Ovary (tissue), 9 donors: ENCODE data around the gene VCAN. TPM values are rescaled to one million over a fixed set of nuclear protein-coding genes. Genes with fewer than 3 reads are reported as not detected.

Experiments used
- DNase-seq, 5 donors: peaks; one replicate each; pipeline ENCODE4 v3.0.0-alpha.2; 2019 to 2020
- H3K27ac ChIP-seq, 2 donors: fragments of 200-600 bp; one replicate each; pipeline versions ENCODE4 v1.5.1 to v1.8.0; 2019 to 2022
- H3K27me3 ChIP-seq: fragments of 200-600 bp; one replicate; pipeline ENCODE4 v1.8.0; 2022
- H3K36me3 ChIP-seq: fragments of 200-600 bp; sonication (generic); one replicate; pipeline ENCODE4 v1.5.1; 2019
- H3K4me1 ChIP-seq: one replicate; pipeline ENCODE4 v1.8.1; 2013; ENCODE audit warnings: mild to moderate bottlenecking, moderate library complexity; ENCODE audit not compliant: insufficient read depth
- H3K4me3 ChIP-seq: fragments of 200-600 bp; sonication (generic); one replicate; pipeline ENCODE4 v1.5.1; 2017
- H3K9me3 ChIP-seq, 2 donors: fragments of 200-600 bp in 1 of 2; sonication (generic) in 1 of 2; one replicate each; pipeline versions ENCODE4 v1.5.1 to v1.8.1; 2013 to 2019; ENCODE audit warnings: mild to moderate bottlenecking in 1 of 2, moderate library complexity in 1 of 2
- CTCF ChIP-seq, 3 donors: fragments of 450-650 bp in 2 of 3; fragments of 200-600 bp in 1 of 3; IDR thresholded peaks; one replicate each; pipeline versions ENCODE4 v1.5.1 to v1.8.0; 2016 to 2022; ENCODE audit warnings: antibody characterized with exemption in 3 of 3, mild to moderate bottlenecking in 1 of 3
- EP300 ChIP-seq: sonication (generic); formaldehyde crosslinking; IDR thresholded peaks from one replicate; pipeline ENCODE4 v1.6.1; 2017; ENCODE audit warnings: antibody characterized with exemption
- POLR2A ChIP-seq: fragments of 450-650 bp; IDR thresholded peaks from one replicate; pipeline ENCODE4 v1.6.1; 2017; ENCODE audit warnings: antibody characterized with exemption, mild to moderate bottlenecking, moderate library complexity
- WGBS, 3 donors: extraction: QIAGEN DNeasy Blood & Tissue Kit in 1 of 3; methylation state at CpG; one replicate each; pipeline versions ENCODE4 v1.1.5 to v1.1.7; 2013 to 2017; 5-methylcytosine and 5-hydroxymethylcytosine counted together
- intact Hi-C, 4 donors: fragments of 100-400 bp; cut with DNase I; formaldehyde crosslinking; loops; one replicate each; pipeline versions ENCODE4 v1.11.0 to v1.15.1; 2022 to 2023
- polyA plus RNA-seq, 2 donors: library from polyadenylated mRNA; stranded (reverse); fragments of 200-250 nt in 1 of 2; fragments of 350-450 nt in 1 of 2; fragmentation: Illumina TruSeq in 1 of 2; extraction: RNeasy Lipid Tissue Mini Kit (QIAGEN cat#74804) in 1 of 2; gene quantifications; one replicate each; pipeline ENCODE4 v1.2.3, GENCODE V29; 2013 to 2014
- total RNA-seq, 7 donors: library from RNA; depleted of rRNA in 2 of 7; stranded (reverse); fragments of >200 nt in 2 of 7; fragmentation: NEBNext Ultra II Directional in 3 of 7; extraction: Animal tissue kit (Norgen Biotek cat#: 25700) in 3 of 7; gene quantifications; one replicate each; pipeline versions ENCODE4 v1.1.0 to v1.2.4, GENCODE V29; 2016 to 2023
- donor health status: DM: no; HTN: no; CAD: no; lungs with moderate emphysema.
- donor health status: DM: no; HTN: no; CAD: no.
- donor health status: Bipolar disorder and iron deficiency.
- donor health status: DM: yes; HTN: yes; CAD: no.
- donor health status: DM: no; HTN: no; CAD: no.
- donor health status: DM: yes; HTN: yes; CAD: no.

The VCAN gene
- total and polyA plus RNA-seq, 9 donors = 2.2 to 21.3 (median 7.3) TPM

- TF ChIP-seq EP300 (no peak), POLR2A (no peak), CTCF (IDR thresholded peaks at IDR 0.05) (no peak)
- H3K27me3 ChIP-seq = no peaks in the 10 kb centered on the region
- no peaks in the 10 kb centered on the region for H3K9me3 ChIP-seq
- no peak overlapping the region for H3K4me3 ChIP-seq
- no peak for DNase-seq
- no peak overlapping the region for H3K27ac ChIP-seq
- H3K4me1 ChIP-seq = no peaks in the 10 kb centered on the region
- H3K36me3 ChIP-seq = no peaks in the 10 kb centered on the region
- intact Hi-C loops = no loop called here
Measured at GRCh38 chr5:83503662-83504061, 32.1 kb downstream of the VCAN start.

- intact Hi-C loops = no loop called here
- Histone ChIP-seq H3K9me3 (no peaks in the 10 kb centered on the region), H3K4me1 (no peaks in the 10 kb centered on the region), H3K27me3 (no peaks in the 10 kb centered on the region), H3K36me3 (no peaks in the 10 kb centered on the region), H3K4me3 (no peak overlapping the region), H3K27ac (no peak overlapping the region)
- 68 to 79% (median 71%) methylated on average over 1 of the region's 1 CpG for WGBS, 3 donors
- TF ChIP-seq EP300 = no peak
- TF ChIP-seq POLR2A = no peak
- TF ChIP-seq CTCF (IDR thresholded peaks at IDR 0.05) = no peak
- no peak for DNase-seq
Measured at GRCh38 chr5:83507431-83507830, 35.9 kb downstream of the VCAN start.

DNA sequence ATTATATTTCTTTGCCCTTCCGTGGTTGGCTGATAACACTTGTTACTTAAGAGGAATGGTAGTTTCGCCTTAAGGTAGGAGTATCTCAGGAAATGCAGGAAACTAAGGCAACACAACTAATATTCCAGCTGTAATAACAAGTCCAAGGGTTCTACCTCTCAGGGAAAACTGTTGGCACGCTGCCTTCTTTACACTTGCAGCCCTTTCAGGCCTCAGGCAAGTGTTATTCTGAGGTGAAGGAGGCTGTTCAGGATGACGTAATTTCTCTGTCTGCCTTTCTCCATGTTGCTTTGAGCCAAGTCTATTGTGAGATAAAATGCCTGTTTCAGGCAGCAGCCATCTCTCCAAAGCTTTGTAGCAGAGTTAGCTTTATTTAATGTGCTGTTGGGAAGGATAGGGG, 38.0 kb downstream of the VCAN start:
- WGBS, 3 donors = 24 to 55% (median 42%) methylated on average over 4 of the region's 4 CpGs
- H3K4me3 ChIP-seq = no peak overlapping the region
- no peaks in the 10 kb centered on the region for H3K4me1 ChIP-seq
- TF ChIP-seq POLR2A (no peak), EP300 (no peak), CTCF (IDR thresholded peaks at IDR 0.05) (no peak)
- H3K9me3 ChIP-seq = no peaks in the 10 kb centered on the region
- intact Hi-C loops = no loop called here
- peak in 1 of 5 donors; percentile 20 for DNase-seq
- no peaks in the 10 kb centered on the region for H3K36me3 ChIP-seq
- H3K27me3 ChIP-seq = no peaks in the 10 kb centered on the region
- H3K27ac ChIP-seq = no peak overlapping the region

DNA sequence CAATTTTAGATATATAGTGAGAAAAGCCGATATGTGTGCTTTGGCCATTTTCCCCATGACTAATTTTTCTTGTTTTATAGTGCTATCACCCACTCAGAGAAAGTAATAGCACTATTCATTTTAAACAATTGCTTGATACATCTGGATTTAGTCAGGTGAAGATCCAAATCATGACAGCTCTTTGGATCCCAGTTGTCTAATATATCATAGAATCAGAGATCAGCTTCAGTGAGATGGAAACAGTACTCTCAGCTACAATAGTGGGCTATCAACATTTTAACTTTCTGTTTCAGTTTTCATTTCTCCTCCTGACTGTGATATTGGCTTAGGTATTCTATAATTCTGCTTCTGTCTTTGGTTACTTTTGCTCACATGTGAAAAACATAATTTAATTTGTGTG, 38.7 kb downstream of the VCAN start:
- TF ChIP-seq EP300 (no peak), POLR2A (no peak), CTCF (IDR thresholded peaks at IDR 0.05) (no peak)
- Histone ChIP-seq H3K9me3 (no peaks in the 10 kb centered on the region), H3K27me3 (no peaks in the 10 kb centered on the region), H3K4me1 (no peaks in the 10 kb centered on the region), H3K4me3 (no peak overlapping the region), H3K27ac (no peak overlapping the region), H3K36me3 (no peaks in the 10 kb centered on the region)
- no peak for DNase-seq
- intact Hi-C loops = no loop called here
- 52 to 75% (median 54%) methylated on average over 1 of the region's 1 CpG for WGBS, 3 donors
